Liver (tissue), 9 donors: Measurements from ENCODE around the gene ADNP2. TPM values are rescaled to one million over a fixed set of nuclear protein-coding genes. Genes with fewer than 3 reads are reported as not detected.

Experiments
- DNase-seq: peaks from one replicate; pipeline ENCODE4 v3.0.0-alpha.2; 2017; ENCODE audit warnings: low spot score
- H3K27ac ChIP-seq, 2 donors: one replicate each; pipeline ENCODE4 v1.7.0; 2013; ENCODE audit warnings: inconsistent platforms in 2 of 2, low read length in 2 of 2, control low read depth in 1 of 2, low read depth in 1 of 2, mild to moderate bottlenecking in 1 of 2
- H3K27me3 ChIP-seq, 4 donors: one replicate each; pipeline versions ENCODE4 v1.6.1 to v1.7.0; 2013; ENCODE audit warnings: low read length in 3 of 4, inconsistent platforms in 1 of 4, mild to moderate bottlenecking in 1 of 4, moderate library complexity in 1 of 4; ENCODE audit not compliant: control insufficient read depth in 4 of 4, insufficient read depth in 4 of 4
- H3K36me3 ChIP-seq, 4 donors: one replicate each; pipeline versions ENCODE4 v1.6.1 to v1.7.0; 2013; ENCODE audit warnings: low read length in 3 of 4, mild to moderate bottlenecking in 3 of 4, low read depth in 1 of 4, moderate library complexity in 1 of 4; ENCODE audit not compliant: control insufficient read depth in 4 of 4, insufficient read depth in 3 of 4
- H3K4me1 ChIP-seq, 4 donors: one replicate each; pipeline versions ENCODE4 v1.6.1 to v1.7.0; 2013; ENCODE audit warnings: low read length in 3 of 4, mild to moderate bottlenecking in 3 of 4, moderate library complexity in 1 of 4; ENCODE audit not compliant: control insufficient read depth in 4 of 4, insufficient read depth in 4 of 4
- H3K4me3 ChIP-seq, 3 donors: one replicate each; pipeline versions ENCODE4 v1.6.1 to v1.7.0; 2013; ENCODE audit warnings: low read length in 3 of 3, control low read depth in 1 of 3, low read depth in 1 of 3, mild to moderate bottlenecking in 1 of 3
- H3K9ac ChIP-seq, 2 donors: one replicate each; pipeline ENCODE4 v1.7.0; 2013; ENCODE audit warnings: low read length in 2 of 2, mild to moderate bottlenecking in 2 of 2, moderate library complexity in 2 of 2, control low read depth in 1 of 2, low read depth in 1 of 2
- H3K9me3 ChIP-seq, 4 donors: one replicate each; pipeline versions ENCODE4 v1.6.1 to v1.7.0; 2013; ENCODE audit warnings: low read length in 3 of 4; ENCODE audit not compliant: control insufficient read depth in 4 of 4
- EGR1 ChIP-seq, 2 donors: IDR thresholded peaks; 2 replicates each; pipeline ENCODE4 v1.6.1; 2016 to 2018; ENCODE audit warnings: antibody characterized with exemption in 2 of 2, low read depth in 2 of 2
- FOXA1 ChIP-seq: IDR thresholded peaks from 2 replicates; pipeline ENCODE4 v1.6.1; 2016; ENCODE audit warnings: antibody characterized with exemption
- FOXA2 ChIP-seq: IDR thresholded peaks from 2 replicates; pipeline ENCODE4 v1.6.1; 2016; ENCODE audit warnings: antibody characterized with exemption
- GABPA ChIP-seq, 2 donors: IDR thresholded peaks in 1 of 2; conservative IDR thresholded peaks in 1 of 2; 2 replicates each; pipeline ENCODE4 v1.6.1; 2016; ENCODE audit warnings: antibody characterized with exemption in 2 of 2, mild to moderate bottlenecking in 1 of 2, moderate library complexity in 1 of 2
- HNF4A ChIP-seq, 2 donors: conservative IDR thresholded peaks; 2 replicates each; pipeline ENCODE4 v1.6.1; 2016; ENCODE audit warnings: antibody characterized with exemption in 2 of 2, mild to moderate bottlenecking in 2 of 2
- HNF4G ChIP-seq: IDR thresholded peaks from 2 replicates; pipeline ENCODE4 v1.6.1; 2016; ENCODE audit warnings: antibody characterized with exemption
- NR2F2 ChIP-seq: IDR thresholded peaks from 2 replicates; pipeline ENCODE4 v1.6.1; 2016; ENCODE audit warnings: antibody characterized with exemption
- RAD21 ChIP-seq, 2 donors: IDR thresholded peaks; 2 replicates each; pipeline ENCODE4 v1.6.1; 2016; ENCODE audit warnings: antibody characterized with exemption in 2 of 2, mild to moderate bottlenecking in 2 of 2
- RXRA ChIP-seq, 2 donors: IDR thresholded peaks; 2 replicates each; pipeline ENCODE4 v1.6.1; 2017 to 2018; ENCODE audit warnings: antibody characterized with exemption in 2 of 2, mild to moderate bottlenecking in 1 of 2
- SP1 ChIP-seq: IDR thresholded peaks from 2 replicates; pipeline ENCODE4 v1.6.1; 2018; ENCODE audit warnings: antibody characterized with exemption, mild to moderate bottlenecking
- YY1 ChIP-seq: IDR thresholded peaks from 2 replicates; pipeline ENCODE4 v1.6.1; 2016; ENCODE audit warnings: antibody characterized with exemption, mild to moderate bottlenecking
- WGBS: extraction: QIAGEN DNeasy Blood & Tissue Kit; methylation state at CpG from one replicate; pipeline ENCODE4 v1.1.7; 2013; 5-methylcytosine and 5-hydroxymethylcytosine counted together
- polyA plus RNA-seq, 2 donors: library from polyadenylated mRNA; stranded (reverse) in 1 of 2; unstranded in 1 of 2; fragments of 200-250 nt in 1 of 2; fragments of >200 nt in 1 of 2; fragmentation: Nextera tagmentation in 1 of 2; extraction: Ambion mirVana in 1 of 2; gene quantifications; one replicate each; pipeline versions ENCODE4 v1.2.1 to v1.2.3, GENCODE V29; 2013 to 2015
- total RNA-seq, 2 donors: library from RNA; depleted of rRNA; stranded (reverse); fragments of >200 nt; gene quantifications; one replicate each; pipeline ENCODE4 v1.2.3, GENCODE V29; 2014
- TF ChIP-seq, protein P1 (sequence below): IDR thresholded peaks from 2 replicates; pipeline ENCODE4 v1.6.1; 2016; ENCODE audit warnings: antibody characterized with exemption, mild to moderate bottlenecking
- TF ChIP-seq, protein P2 (sequence below): IDR thresholded peaks from 2 replicates; pipeline ENCODE4 v1.6.1; 2016; ENCODE audit warnings: antibody characterized with exemption
- TF ChIP-seq, protein P3 (sequence below): IDR thresholded peaks from 2 replicates; pipeline ENCODE4 v1.6.1; 2016; ENCODE audit warnings: antibody characterized with exemption
- TF ChIP-seq, protein P4 (sequence below): fragments of 150-350 bp; IDR thresholded peaks from 2 replicates; pipeline ENCODE4 v1.5.1; 2017; ENCODE audit warnings: improper control_type of control experiment, low read depth, low read length; ENCODE audit not compliant: missing input control
- donor health status: healthy.
- donor health status: healthy.
- donor health status: healthy.
- donor health status: healthy.
- donor health status: healthy.

The ADNP2 gene
- total and polyA plus RNA-seq, 4 donors: 2.7 to 9.9 (median 6.4) TPM

DNA sequence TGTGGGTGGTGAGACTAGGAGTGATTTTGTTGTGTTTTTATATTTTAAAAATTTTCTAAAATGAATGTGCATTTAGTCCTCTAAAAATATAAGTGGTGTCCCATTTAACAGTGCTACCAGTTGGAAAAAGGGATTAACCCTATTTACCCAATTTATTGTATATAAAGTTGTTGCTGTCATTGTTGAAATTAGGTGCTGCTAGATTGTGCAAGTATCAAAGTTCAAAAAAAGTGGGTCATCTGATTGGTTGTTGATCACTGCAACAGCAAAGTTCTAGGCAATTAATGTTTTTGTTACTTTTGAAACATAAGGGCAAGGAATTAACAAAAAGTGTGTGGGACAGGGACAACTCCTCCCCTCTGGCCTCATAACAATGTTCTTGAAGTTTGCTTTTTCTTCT, 40.6 kb downstream of the ADNP2 start:
- Histone ChIP-seq H3K27me3 (no peaks in the 10 kb centered on the region), H3K4me3 (peak overlapping the region in 1 of 3 donors; percentile 50), H3K9ac (no peak overlapping the region), H3K4me1 (peaks cover 0 to 26% (median 18%) of the 10 kb centered on the region in 4 donors), H3K9me3 (no peaks in the 10 kb centered on the region), H3K36me3 (no peaks in the 10 kb centered on the region), H3K27ac (peak overlapping the region; percentile 42 to 82)
- no peak for DNase-seq
- peak in 1 of 2 donors; percentile 16 for TF ChIP-seq RAD21 (IDR thresholded peaks at IDR 0.05)
- peak; percentile 63 for TF ChIP-seq HNF4G
- TF ChIP-seq RXRA (IDR thresholded peaks at IDR 0.05): peak in 1 of 2 donors; percentile 36
- peak; percentile 86 to 92 for TF ChIP-seq HNF4A (conservative IDR thresholded peaks at IDR 0.05)
- peak; percentile 40 for TF ChIP-seq SP1
- TF ChIP-seq GABPA (IDR thresholded peaks at IDR 0.05 in 1 of 2, conservative IDR thresholded peaks at IDR 0.05 in 1 of 2): no peak
- TF ChIP-seq, protein P1, sequence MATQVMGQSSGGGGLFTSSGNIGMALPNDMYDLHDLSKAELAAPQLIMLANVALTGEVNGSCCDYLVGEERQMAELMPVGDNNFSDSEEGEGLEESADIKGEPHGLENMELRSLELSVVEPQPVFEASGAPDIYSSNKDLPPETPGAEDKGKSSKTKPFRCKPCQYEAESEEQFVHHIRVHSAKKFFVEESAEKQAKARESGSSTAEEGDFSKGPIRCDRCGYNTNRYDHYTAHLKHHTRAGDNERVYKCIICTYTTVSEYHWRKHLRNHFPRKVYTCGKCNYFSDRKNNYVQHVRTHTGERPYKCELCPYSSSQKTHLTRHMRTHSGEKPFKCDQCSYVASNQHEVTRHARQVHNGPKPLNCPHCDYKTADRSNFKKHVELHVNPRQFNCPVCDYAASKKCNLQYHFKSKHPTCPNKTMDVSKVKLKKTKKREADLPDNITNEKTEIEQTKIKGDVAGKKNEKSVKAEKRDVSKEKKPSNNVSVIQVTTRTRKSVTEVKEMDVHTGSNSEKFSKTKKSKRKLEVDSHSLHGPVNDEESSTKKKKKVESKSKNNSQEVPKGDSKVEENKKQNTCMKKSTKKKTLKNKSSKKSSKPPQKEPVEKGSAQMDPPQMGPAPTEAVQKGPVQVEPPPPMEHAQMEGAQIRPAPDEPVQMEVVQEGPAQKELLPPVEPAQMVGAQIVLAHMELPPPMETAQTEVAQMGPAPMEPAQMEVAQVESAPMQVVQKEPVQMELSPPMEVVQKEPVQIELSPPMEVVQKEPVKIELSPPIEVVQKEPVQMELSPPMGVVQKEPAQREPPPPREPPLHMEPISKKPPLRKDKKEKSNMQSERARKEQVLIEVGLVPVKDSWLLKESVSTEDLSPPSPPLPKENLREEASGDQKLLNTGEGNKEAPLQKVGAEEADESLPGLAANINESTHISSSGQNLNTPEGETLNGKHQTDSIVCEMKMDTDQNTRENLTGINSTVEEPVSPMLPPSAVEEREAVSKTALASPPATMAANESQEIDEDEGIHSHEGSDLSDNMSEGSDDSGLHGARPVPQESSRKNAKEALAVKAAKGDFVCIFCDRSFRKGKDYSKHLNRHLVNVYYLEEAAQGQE: no peak
- peak; percentile 57 for TF ChIP-seq YY1
- TF ChIP-seq, protein P2, sequence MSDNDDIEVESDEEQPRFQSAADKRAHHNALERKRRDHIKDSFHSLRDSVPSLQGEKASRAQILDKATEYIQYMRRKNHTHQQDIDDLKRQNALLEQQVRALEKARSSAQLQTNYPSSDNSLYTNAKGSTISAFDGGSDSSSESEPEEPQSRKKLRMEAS: no peak
- no peak for TF ChIP-seq NR2F2
- TF ChIP-seq, protein P3, sequence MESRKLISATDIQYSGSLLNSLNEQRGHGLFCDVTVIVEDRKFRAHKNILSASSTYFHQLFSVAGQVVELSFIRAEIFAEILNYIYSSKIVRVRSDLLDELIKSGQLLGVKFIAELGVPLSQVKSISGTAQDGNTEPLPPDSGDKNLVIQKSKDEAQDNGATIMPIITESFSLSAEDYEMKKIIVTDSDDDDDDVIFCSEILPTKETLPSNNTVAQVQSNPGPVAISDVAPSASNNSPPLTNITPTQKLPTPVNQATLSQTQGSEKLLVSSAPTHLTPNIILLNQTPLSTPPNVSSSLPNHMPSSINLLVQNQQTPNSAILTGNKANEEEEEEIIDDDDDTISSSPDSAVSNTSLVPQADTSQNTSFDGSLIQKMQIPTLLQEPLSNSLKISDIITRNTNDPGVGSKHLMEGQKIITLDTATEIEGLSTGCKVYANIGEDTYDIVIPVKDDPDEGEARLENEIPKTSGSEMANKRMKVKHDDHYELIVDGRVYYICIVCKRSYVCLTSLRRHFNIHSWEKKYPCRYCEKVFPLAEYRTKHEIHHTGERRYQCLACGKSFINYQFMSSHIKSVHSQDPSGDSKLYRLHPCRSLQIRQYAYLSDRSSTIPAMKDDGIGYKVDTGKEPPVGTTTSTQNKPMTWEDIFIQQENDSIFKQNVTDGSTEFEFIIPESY: no peak
- no peak for TF ChIP-seq EGR1 (IDR thresholded peaks at IDR 0.05; ENCODE audit: low read depth in 2 of 2)
- TF ChIP-seq FOXA1: no peak
- peak; percentile 49 for TF ChIP-seq FOXA2

DNA sequence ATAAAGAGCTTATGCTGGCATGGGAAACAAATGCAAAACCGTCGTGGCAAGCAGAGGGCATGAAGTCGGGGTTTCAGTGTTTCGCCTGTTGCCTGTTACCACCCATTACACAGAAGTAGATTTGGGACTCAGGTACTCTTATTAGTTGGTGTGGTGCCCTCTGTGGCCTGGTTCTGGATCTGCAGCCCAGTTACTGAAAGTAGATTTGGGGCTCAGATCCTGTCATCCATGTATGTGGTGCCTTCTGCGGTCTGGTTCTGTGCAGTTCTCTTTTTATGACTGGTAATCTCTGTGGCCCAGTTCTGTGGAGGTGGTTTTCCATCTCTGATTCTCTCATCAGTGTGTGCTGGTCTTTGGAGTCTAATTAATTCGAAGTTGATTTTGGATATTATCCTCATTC, 45.2 kb downstream of the ADNP2 start:
- H3K9ac ChIP-seq: no peak overlapping the region
- 91% methylated on average over 6 of the region's 6 CpGs for WGBS
- H3K27me3 ChIP-seq: no peaks in the 10 kb centered on the region
- H3K4me3 ChIP-seq: no peak overlapping the region
- no peak for DNase-seq
- TF ChIP-seq YY1 (no peak), RAD21 (IDR thresholded peaks at IDR 0.05) (peak; percentile 25 to 65), HNF4A (conservative IDR thresholded peaks at IDR 0.05) (no peak)
- TF ChIP-seq, protein P4, sequence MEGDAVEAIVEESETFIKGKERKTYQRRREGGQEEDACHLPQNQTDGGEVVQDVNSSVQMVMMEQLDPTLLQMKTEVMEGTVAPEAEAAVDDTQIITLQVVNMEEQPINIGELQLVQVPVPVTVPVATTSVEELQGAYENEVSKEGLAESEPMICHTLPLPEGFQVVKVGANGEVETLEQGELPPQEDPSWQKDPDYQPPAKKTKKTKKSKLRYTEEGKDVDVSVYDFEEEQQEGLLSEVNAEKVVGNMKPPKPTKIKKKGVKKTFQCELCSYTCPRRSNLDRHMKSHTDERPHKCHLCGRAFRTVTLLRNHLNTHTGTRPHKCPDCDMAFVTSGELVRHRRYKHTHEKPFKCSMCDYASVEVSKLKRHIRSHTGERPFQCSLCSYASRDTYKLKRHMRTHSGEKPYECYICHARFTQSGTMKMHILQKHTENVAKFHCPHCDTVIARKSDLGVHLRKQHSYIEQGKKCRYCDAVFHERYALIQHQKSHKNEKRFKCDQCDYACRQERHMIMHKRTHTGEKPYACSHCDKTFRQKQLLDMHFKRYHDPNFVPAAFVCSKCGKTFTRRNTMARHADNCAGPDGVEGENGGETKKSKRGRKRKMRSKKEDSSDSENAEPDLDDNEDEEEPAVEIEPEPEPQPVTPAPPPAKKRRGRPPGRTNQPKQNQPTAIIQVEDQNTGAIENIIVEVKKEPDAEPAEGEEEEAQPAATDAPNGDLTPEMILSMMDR: peak; percentile 37
- no peaks in the 10 kb centered on the region for H3K36me3 ChIP-seq
- peaks cover 0 to 11% (median 9%) of the 10 kb centered on the region in 4 donors for H3K4me1 ChIP-seq
- no peaks in the 10 kb centered on the region for H3K9me3 ChIP-seq
- no peak overlapping the region for H3K27ac ChIP-seq
